ENCODE results near the gene SLC26A2. TPM values are rescaled to one million over a fixed set of nuclear protein-coding genes. Genes with fewer than 3 reads are reported as not detected.

The SLC26A2 gene
- total and polyA plus RNA-seq, 7 experiments from 2014 or later, result 3.2 to 16.5 (median 5.7) TPM

DNA sequence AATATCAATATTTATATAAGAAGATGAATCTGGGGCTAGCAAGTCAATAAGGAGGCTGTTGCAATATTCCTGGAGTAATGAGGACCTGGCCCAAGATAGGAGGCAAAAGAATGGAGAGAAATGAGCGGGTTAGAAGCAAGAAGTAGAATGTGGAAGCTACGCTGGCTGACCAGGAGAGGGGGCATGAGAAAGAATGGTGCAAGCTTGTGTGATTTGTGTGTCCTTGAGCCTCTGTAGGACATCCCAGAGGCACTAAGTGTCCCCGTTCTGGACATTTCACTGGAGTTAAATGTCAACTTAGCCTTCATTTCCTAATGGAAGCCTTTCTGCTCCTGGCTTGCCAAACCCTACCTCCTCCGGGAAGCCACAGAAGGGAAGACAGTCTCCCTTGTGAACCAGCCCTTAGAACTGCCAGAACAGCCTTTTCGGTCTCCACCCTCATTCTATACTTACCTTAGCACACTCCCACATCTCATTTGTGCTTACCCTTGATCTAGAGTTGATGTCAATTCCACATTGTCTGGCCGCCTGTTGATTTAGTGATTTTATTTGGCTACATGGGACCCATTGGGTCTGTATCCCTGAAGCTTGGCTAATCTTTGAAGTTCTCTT lies 9.3 kb upstream of the SLC26A2 start:
- H3K36me3 Mint-ChIP-seq, result no peaks in the 10 kb centered on the region
- H3K9me3 Mint-ChIP-seq, result peaks cover 0 to 1% (median 0%) of the 10 kb centered on the region in 11 donors
- DNase-seq (no peak), ATAC-seq (no peak)
- H3K27me3 Mint-ChIP-seq, result peaks cover 0 to 19% (median 0%) of the 10 kb centered on the region in 5 donors
- no peak overlapping the region for H3K27ac Mint-ChIP-seq
- no peak overlapping the region for H3K4me3 ChIP-seq (ENCODE audit: low read length)
- no peak overlapping the region for H3K27ac ChIP-seq (ENCODE audit: low read depth, low read length)
- no peaks in the 10 kb centered on the region for H3K4me1 ChIP-seq (ENCODE audit: control insufficient read depth in 2 of 2, insufficient read depth in 2 of 2, low read length in 2 of 2)
- ChIA-PET CTCF (no interaction called here), POLR2A (interaction anchor here (1.3 kb wide), 1 partner anchor 9 kb away, joined by 3 read pairs; no protein-coding TSS in a partner anchor)
- H3K9me3 ChIP-seq (ENCODE audit: control insufficient read depth in 2 of 3, low read length in 3 of 3), result no peaks in the 10 kb centered on the region
- H3K36me3 ChIP-seq (ENCODE audit: control insufficient read depth in 2 of 3, insufficient read depth in 3 of 3, low read length in 3 of 3), result no peaks in the 10 kb centered on the region
- H3K27me3 ChIP-seq (ENCODE audit: control insufficient read depth in 2 of 2, insufficient read depth in 2 of 2, low read length in 2 of 2), result no peaks in the 10 kb centered on the region
- H3K4me1 Mint-ChIP-seq, result no peaks in the 10 kb centered on the region
- H3K4me3 Mint-ChIP-seq, result no peak overlapping the region
- intact Hi-C loops (cut with micrococcal nuclease), result no loop called here

DNA sequence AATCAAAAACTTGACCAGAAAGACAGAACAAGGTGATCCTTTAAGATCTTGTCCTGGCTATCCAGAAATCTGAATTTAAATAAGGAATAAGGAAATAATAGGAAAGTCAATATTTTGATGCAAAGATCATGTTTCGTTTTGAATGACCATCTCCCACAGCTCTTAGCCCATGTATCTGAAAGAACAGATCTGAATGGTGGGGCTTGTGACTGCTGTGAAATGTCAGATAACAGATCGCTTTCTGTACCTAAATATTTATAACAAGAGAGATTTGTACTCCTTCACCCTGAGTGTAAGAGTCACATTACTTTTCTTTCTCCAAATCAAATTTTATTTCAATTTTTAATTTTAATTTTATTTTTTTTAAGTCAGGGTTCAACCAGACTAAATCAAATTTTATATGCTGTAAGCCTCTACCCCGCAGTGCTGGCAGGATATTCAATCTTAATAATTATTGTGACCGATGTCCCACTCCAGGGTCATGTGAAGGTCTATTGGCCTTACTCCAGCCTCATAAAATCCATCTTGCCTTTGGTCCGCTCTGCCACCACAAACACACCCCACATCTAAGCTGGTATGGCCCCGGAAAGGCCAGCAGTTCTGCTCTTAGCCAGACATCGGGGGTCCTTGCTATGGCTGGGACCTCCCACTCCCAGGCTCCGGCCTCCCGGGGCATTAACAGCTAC lies 7.0 kb upstream of the SLC26A2 start:
- Histone ChIP-seq H3K36me3 (ENCODE audit: control insufficient read depth in 2 of 3, insufficient read depth in 3 of 3, low read length in 3 of 3) (no peaks in the 10 kb centered on the region), H3K9me3 (ENCODE audit: control insufficient read depth in 2 of 3, low read length in 3 of 3) (no peaks in the 10 kb centered on the region), H3K27ac (ENCODE audit: low read depth, low read length) (no peak overlapping the region), H3K4me3 (ENCODE audit: low read length) (no peak overlapping the region), H3K4me1 (ENCODE audit: control insufficient read depth in 2 of 2, insufficient read depth in 2 of 2, low read length in 2 of 2) (no peaks in the 10 kb centered on the region), H3K27me3 (ENCODE audit: control insufficient read depth in 2 of 2, insufficient read depth in 2 of 2, low read length in 2 of 2) (no peaks in the 10 kb centered on the region)
- DNase-seq (no peak), ATAC-seq (no peak)
- ChIA-PET POLR2A (no interaction called here), CTCF (no interaction called here)
- peaks cover 0 to 16% (median 0%) of the 10 kb centered on the region in 5 donors for H3K27me3 Mint-ChIP-seq
- peaks cover 0 to 1% (median 0%) of the 10 kb centered on the region in 11 donors for H3K9me3 Mint-ChIP-seq
- H3K36me3 Mint-ChIP-seq, result no peaks in the 10 kb centered on the region
- H3K27ac Mint-ChIP-seq, result no peak overlapping the region
- intact Hi-C loops (cut with micrococcal nuclease), result no loop called here
- H3K4me3 Mint-ChIP-seq, result no peak overlapping the region
- no peaks in the 10 kb centered on the region for H3K4me1 Mint-ChIP-seq

DNA sequence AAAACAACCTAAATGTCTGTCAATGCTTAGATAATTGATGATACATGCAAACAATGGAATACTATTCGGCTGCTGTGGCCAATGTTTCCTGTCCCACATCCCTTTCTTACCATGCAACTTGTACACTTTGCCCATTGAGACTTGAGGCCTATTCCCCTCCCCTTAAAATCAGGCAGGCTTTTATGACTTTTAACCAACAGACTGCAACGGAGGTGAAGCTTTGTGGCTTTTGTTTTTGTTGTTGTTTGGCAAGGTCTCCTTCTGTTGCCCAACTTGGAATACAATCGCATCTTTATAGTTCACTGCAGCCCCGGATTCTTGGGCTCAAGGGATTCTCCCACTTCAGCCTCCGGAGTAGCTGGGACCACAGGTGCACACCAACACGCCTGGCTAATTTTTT lies 5.8 kb upstream of the SLC26A2 start:
- ATAC-seq (no peak), DNase-seq (no peak)
- Histone ChIP-seq H3K4me1 (ENCODE audit: control insufficient read depth in 2 of 2, insufficient read depth in 2 of 2, low read length in 2 of 2) (peaks cover 3 to 9% of the 10 kb centered on the region in 2 donors), H3K27me3 (ENCODE audit: control insufficient read depth in 2 of 2, insufficient read depth in 2 of 2, low read length in 2 of 2) (no peaks in the 10 kb centered on the region), H3K4me3 (ENCODE audit: low read length) (no peak overlapping the region), H3K9me3 (ENCODE audit: control insufficient read depth in 2 of 3, low read length in 3 of 3) (no peaks in the 10 kb centered on the region), H3K36me3 (ENCODE audit: control insufficient read depth in 2 of 3, insufficient read depth in 3 of 3, low read length in 3 of 3) (no peaks in the 10 kb centered on the region), H3K27ac (ENCODE audit: low read depth, low read length) (no peak overlapping the region)
- peaks cover 0 to 12% (median 0%) of the 10 kb centered on the region in 5 donors for H3K27me3 Mint-ChIP-seq
- intact Hi-C loops (cut with micrococcal nuclease), result no loop called here
- ChIA-PET POLR2A (no interaction called here), CTCF (no interaction called here)
- H3K36me3 Mint-ChIP-seq, result no peaks in the 10 kb centered on the region
- no peak overlapping the region for H3K4me3 Mint-ChIP-seq
- peaks cover 0 to 3% (median 0%) of the 10 kb centered on the region in 11 donors for H3K9me3 Mint-ChIP-seq
- peaks cover 6 to 11% (median 9%) of the 10 kb centered on the region in 7 donors for H3K4me1 Mint-ChIP-seq
- H3K27ac Mint-ChIP-seq, result peak overlapping the region in 1 of 9 donors; percentile 52

DNA sequence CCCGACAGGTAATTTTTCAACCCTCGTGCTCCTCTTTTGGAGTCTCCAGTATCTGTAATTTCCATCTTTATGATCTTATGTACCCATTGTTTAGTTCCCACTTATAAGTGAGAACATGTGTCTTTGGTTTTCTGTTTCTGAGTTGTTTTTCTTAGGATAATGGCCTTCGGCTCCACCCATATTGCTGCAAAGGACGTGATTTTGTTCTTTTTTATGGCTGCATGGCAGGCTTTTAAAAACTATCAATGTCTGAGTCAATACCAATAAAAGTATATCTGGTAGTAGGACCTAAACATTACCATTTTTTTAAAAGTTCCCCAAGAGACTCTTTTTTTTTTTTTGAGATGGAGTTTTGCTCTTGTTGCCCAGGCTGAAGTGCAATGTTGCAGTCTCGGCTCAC lies 3.9 kb upstream of the SLC26A2 start:
- intact Hi-C loops (cut with micrococcal nuclease), result no loop called here
- ChIA-PET CTCF (no interaction called here), POLR2A (no interaction called here)
- Mint-ChIP-seq H3K4me3 (no peak overlapping the region), H3K9me3 (peaks cover 0 to 3% (median 0%) of the 10 kb centered on the region in 11 donors), H3K27me3 (no peaks in the 10 kb centered on the region), H3K4me1 (peaks cover 13 to 24% (median 23%) of the 10 kb centered on the region in 7 donors), H3K27ac (no peak overlapping the region), H3K36me3 (no peaks in the 10 kb centered on the region)
- ATAC-seq (no peak), DNase-seq (no peak)
- Histone ChIP-seq H3K36me3 (ENCODE audit: control insufficient read depth in 2 of 3, insufficient read depth in 3 of 3, low read length in 3 of 3) (peaks cover 0 to 4% (median 0%) of the 10 kb centered on the region in 3 experiments), H3K9me3 (ENCODE audit: control insufficient read depth in 2 of 3, low read length in 3 of 3) (no peaks in the 10 kb centered on the region), H3K27ac (ENCODE audit: low read depth, low read length) (no peak overlapping the region), H3K4me3 (ENCODE audit: low read length) (no peak overlapping the region), H3K27me3 (ENCODE audit: control insufficient read depth in 2 of 2, insufficient read depth in 2 of 2, low read length in 2 of 2) (no peaks in the 10 kb centered on the region), H3K4me1 (ENCODE audit: control insufficient read depth in 2 of 2, insufficient read depth in 2 of 2, low read length in 2 of 2) (peaks cover 11 to 19% of the 10 kb centered on the region in 2 donors)

DNA sequence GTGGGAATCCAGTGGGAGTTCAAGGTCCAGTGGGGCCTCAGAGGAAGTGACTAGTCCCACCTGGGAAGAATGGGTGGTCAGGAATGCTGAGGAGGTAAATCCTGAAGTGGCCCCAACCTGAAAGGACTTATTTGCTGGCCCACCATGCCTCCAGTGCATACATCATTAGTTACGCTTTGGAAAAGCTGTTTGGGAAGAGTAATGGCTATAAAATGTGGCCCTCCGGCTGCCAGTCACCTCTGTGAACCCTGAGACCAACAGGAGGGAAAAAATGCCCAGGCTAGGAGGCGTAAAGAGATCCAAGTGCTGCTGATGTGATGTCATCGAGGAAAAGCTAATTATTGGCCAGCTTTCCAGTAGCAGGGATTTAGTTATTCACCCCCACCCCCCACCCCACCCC lies 2.7 kb upstream of the SLC26A2 start:
- peaks cover 0 to 3% (median 0%) of the 10 kb centered on the region in 11 donors for H3K9me3 Mint-ChIP-seq
- POLR2A ChIA-PET, result no interaction called here
- peaks cover 0 to 4% (median 0%) of the 10 kb centered on the region in 3 experiments for H3K36me3 ChIP-seq (ENCODE audit: control insufficient read depth in 2 of 3, insufficient read depth in 3 of 3, low read length in 3 of 3)
- no peak for DNase-seq
- peaks cover 14 to 36% (median 34%) of the 10 kb centered on the region in 7 donors for H3K4me1 Mint-ChIP-seq
- peaks cover 3 to 6% (median 3%) of the 10 kb centered on the region in 5 donors for H3K36me3 Mint-ChIP-seq
- H3K27ac ChIP-seq (ENCODE audit: low read depth, low read length), result no peak overlapping the region
- CTCF ChIA-PET, result interaction anchor here (0.6 to 1.9 kb wide), 2 partner anchors 119 to 1656 kb away, joined by 3 to 5 read pairs; no protein-coding TSS in a partner anchor
- intact Hi-C loops (cut with micrococcal nuclease), result no loop called here
- H3K27ac Mint-ChIP-seq, result no peak overlapping the region
- peaks cover 16 to 28% of the 10 kb centered on the region in 2 donors for H3K4me1 ChIP-seq (ENCODE audit: control insufficient read depth in 2 of 2, insufficient read depth in 2 of 2, low read length in 2 of 2)
- ATAC-seq, result no peak
- no peak overlapping the region for H3K4me3 ChIP-seq (ENCODE audit: low read length)
- H3K9me3 ChIP-seq (ENCODE audit: control insufficient read depth in 2 of 3, low read length in 3 of 3), result no peaks in the 10 kb centered on the region
- H3K27me3 Mint-ChIP-seq, result no peaks in the 10 kb centered on the region
- no peak overlapping the region for H3K4me3 Mint-ChIP-seq
- H3K27me3 ChIP-seq (ENCODE audit: control insufficient read depth in 2 of 2, insufficient read depth in 2 of 2, low read length in 2 of 2), result no peaks in the 10 kb centered on the region

DNA sequence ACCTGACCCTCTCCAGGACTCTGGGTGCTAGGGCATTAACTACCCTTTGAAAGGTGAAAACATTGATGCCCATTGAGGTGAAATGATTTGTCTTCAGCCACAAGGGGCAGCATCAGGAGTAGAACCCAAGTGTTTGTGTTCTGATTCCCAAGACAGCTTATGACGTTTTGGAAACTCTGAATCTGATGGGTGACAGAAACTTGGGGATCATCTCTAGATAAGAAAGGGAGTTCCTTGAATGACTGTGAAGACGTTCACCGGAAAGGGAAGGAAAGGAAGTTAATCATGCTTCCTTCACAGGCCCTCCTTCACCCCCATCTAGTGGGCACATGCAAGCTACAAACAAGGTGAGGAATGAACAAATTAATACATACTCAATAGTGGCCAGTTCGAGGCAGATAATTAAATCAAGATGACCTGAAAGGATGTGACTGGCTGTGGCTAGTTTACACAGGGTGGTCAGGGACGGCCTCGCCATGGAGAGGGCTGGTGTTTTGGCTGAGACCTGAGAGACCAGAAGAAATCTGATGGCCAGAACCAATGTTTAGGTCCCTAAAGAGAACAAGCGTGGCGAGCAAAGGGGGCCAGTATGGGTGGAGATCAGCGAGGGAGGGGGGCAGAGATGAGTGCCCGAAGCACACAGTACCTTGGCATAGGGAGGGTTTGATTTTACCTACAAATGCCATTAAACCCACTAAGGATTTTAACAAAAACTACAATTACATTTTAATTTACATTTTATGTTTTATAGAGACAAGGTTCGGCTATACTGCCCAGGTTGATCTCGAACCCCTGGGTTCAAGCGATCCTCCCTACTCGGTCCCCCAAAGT lies 937 bp upstream of the SLC26A2 start:
- ATAC-seq, result peak; percentile 2
- Mint-ChIP-seq H3K36me3 (peaks cover 3 to 6% (median 4%) of the 10 kb centered on the region in 5 donors), H3K4me1 (peaks cover 14 to 41% (median 34%) of the 10 kb centered on the region in 7 donors), H3K27ac (peak overlapping the region; percentile 92 to 98 (median 97)), H3K27me3 (no peaks in the 10 kb centered on the region), H3K4me3 (peak overlapping the region; percentile 90 to 100 (median 96)), H3K9me3 (peaks cover 0 to 3% (median 0%) of the 10 kb centered on the region in 11 donors)
- Histone ChIP-seq H3K4me1 (ENCODE audit: control insufficient read depth in 2 of 2, insufficient read depth in 2 of 2, low read length in 2 of 2) (peaks cover 16 to 28% of the 10 kb centered on the region in 2 donors), H3K4me3 (ENCODE audit: low read length) (peak overlapping the region; percentile 98), H3K9me3 (ENCODE audit: control insufficient read depth in 2 of 3, low read length in 3 of 3) (no peaks in the 10 kb centered on the region), H3K36me3 (ENCODE audit: control insufficient read depth in 2 of 3, insufficient read depth in 3 of 3, low read length in 3 of 3) (peaks cover 0 to 4% (median 0%) of the 10 kb centered on the region in 3 experiments), H3K27me3 (ENCODE audit: control insufficient read depth in 2 of 2, insufficient read depth in 2 of 2, low read length in 2 of 2) (no peaks in the 10 kb centered on the region), H3K27ac (ENCODE audit: low read depth, low read length) (peak overlapping the region; percentile 77)
- intact Hi-C loops (cut with micrococcal nuclease), result loop anchor here (1.0 to 10.0 kb wide), 19 partner anchors 31 to 1811 kb away; partner anchors contain the start of genes CSNK1A1 (in 2 of the 2), FBXO38 (in 2 of the 2), HMGXB3 (in 2 of the 2) and TIGD6 (in 2 of the 2)
- CTCF ChIA-PET, result interaction anchor here (0.6 to 1.9 kb wide), 8 partner anchors 31 to 462 kb away, joined by 3 to 8 read pairs (median 3); partner anchors contain the start of genes HMGXB3 and TIGD6
- peak in 7 of 9 donors; percentile 22 to 76 (median 29) for DNase-seq
- POLR2A ChIA-PET, result interaction anchor here (0.6 to 1.9 kb wide), 10 partner anchors 7 to 1293 kb away, joined by 3 to 5 read pairs (median 3); partner anchors contain the start of genes CSNK1A1, GM2A, HMGXB3 and TIGD6

Measured in naive thymus-derived CD4-positive, alpha-beta T cell (primary cell).